ENCODE measurements around the gene MAML2. TPM values are rescaled to one million over a fixed set of nuclear protein-coding genes. Genes with fewer than 3 reads are reported as not detected.

MAML2 gene
- total and polyA plus RNA-seq, 4 donors = 0.56 to 2.1 (median 1.4) TPM

- Histone ChIP-seq H3K4me1 (ENCODE audit: control insufficient read depth in 4 of 4, insufficient read depth in 4 of 4, low read length in 3 of 4) (no peaks in the 10 kb centered on the region), H3K4me3 (ENCODE audit: low read depth in 1 of 3, low read length in 3 of 3) (no peak overlapping the region), H3K36me3 (ENCODE audit: control insufficient read depth in 4 of 4, insufficient read depth in 3 of 4, low read depth in 1 of 4, low read length in 3 of 4) (no peaks in the 10 kb centered on the region), H3K27me3 (ENCODE audit: control insufficient read depth in 4 of 4, insufficient read depth in 4 of 4, low read length in 3 of 4) (peaks cover 0 to 2% (median 0%) of the 10 kb centered on the region in 4 donors), H3K9me3 (ENCODE audit: control insufficient read depth in 4 of 4, low read length in 3 of 4) (no peaks in the 10 kb centered on the region), H3K9ac (ENCODE audit: low read depth in 1 of 2, low read length in 2 of 2) (no peak overlapping the region), H3K27ac (ENCODE audit: low read depth in 1 of 2, low read length in 2 of 2) (no peak overlapping the region)
- no peak for TF ChIP-seq NR2F2 (IDR thresholded peaks at IDR 0.05)
- TF ChIP-seq SP1 (IDR thresholded peaks at IDR 0.05) = no peak
- TF ChIP-seq HNF4G (IDR thresholded peaks at IDR 0.05) = no peak
- TF ChIP-seq JUND (IDR thresholded peaks at IDR 0.05) = no peak
- TF ChIP-seq ATF3 (IDR thresholded peaks at IDR 0.05) = no peak
- TF ChIP-seq EGR1 (IDR thresholded peaks at IDR 0.05; ENCODE audit: low read depth in 2 of 2) = no peak
- no peak for TF ChIP-seq RAD21 (IDR thresholded peaks at IDR 0.05)
- no peak for TF ChIP-seq TAF1 (conservative IDR thresholded peaks at IDR 0.05)
- no peak for TF ChIP-seq CTCF (IDR thresholded peaks at IDR 0.05; ENCODE audit: low read depth, low read length, missing input control)
- TF ChIP-seq GABPA (IDR thresholded peaks at IDR 0.05 in 1 of 2, conservative IDR thresholded peaks at IDR 0.05 in 1 of 2) = no peak
- no peak for TF ChIP-seq ZBTB33 (IDR thresholded peaks at IDR 0.05)
- no peak for TF ChIP-seq HNF4A (conservative IDR thresholded peaks at IDR 0.05)
- no peak for TF ChIP-seq REST (IDR thresholded peaks at IDR 0.05)
- DNase-seq (ENCODE audit: low spot score) = no peak
- 86% methylated on average over 6 of the region's 6 CpGs for WGBS
These were observed 258.2 kb downstream of the MAML2 start for GRCh38 chr11:96084610-96085318.

- DNase-seq (ENCODE audit: low spot score) = no peak
- no peak overlapping the region for H3K4me3 ChIP-seq (ENCODE audit: low read depth in 1 of 3, low read length in 3 of 3)
- H3K9me3 ChIP-seq (ENCODE audit: control insufficient read depth in 4 of 4, low read length in 3 of 4) = no peaks in the 10 kb centered on the region
- peaks cover 0 to 2% (median 0%) of the 10 kb centered on the region in 4 donors for H3K27me3 ChIP-seq (ENCODE audit: control insufficient read depth in 4 of 4, insufficient read depth in 4 of 4, low read length in 3 of 4)
- WGBS = 87% methylated on average over 2 of the region's 2 CpGs
- no peak overlapping the region for H3K9ac ChIP-seq (ENCODE audit: low read depth in 1 of 2, low read length in 2 of 2)
- H3K4me1 ChIP-seq (ENCODE audit: control insufficient read depth in 4 of 4, insufficient read depth in 4 of 4, low read length in 3 of 4) = no peaks in the 10 kb centered on the region
- H3K36me3 ChIP-seq (ENCODE audit: control insufficient read depth in 4 of 4, insufficient read depth in 3 of 4, low read depth in 1 of 4, low read length in 3 of 4) = no peaks in the 10 kb centered on the region
- H3K27ac ChIP-seq (ENCODE audit: low read depth in 1 of 2, low read length in 2 of 2) = no peak overlapping the region
- no peak for TF ChIP-seq SP1 (IDR thresholded peaks at IDR 0.05)
- TF ChIP-seq FOXA2 (IDR thresholded peaks at IDR 0.05) = no peak
- no peak for TF ChIP-seq FOXA1 (IDR thresholded peaks at IDR 0.05)
- TF ChIP-seq ZBTB33 (IDR thresholded peaks at IDR 0.05) = no peak
- TF ChIP-seq TAF1 (conservative IDR thresholded peaks at IDR 0.05) = no peak
- TF ChIP-seq JUND (IDR thresholded peaks at IDR 0.05) = no peak
- no peak for TF ChIP-seq REST (IDR thresholded peaks at IDR 0.05)
- TF ChIP-seq HNF4A (conservative IDR thresholded peaks at IDR 0.05) = no peak
- no peak for TF ChIP-seq MAX (IDR thresholded peaks at IDR 0.05)
These were observed 260.1 kb downstream of the MAML2 start for GRCh38 chr11:96082936-96083335.

Data from liver (tissue), 9 donors.